CD1c-positive myeloid dendritic cell (primary cell): ENCODE data around the gene KCNB1.
"Not testable (repeated sequence)": the region's sequence is repeated elsewhere in the genome, so short reads cannot be mapped to it uniquely, and the experiment has no call there.

Experiments used
- DNase-seq: peaks from one replicate; pipeline ENCODE4 v3.0.0-alpha.2; 2016; ENCODE audit errors: extremely low spot score

KCNB1 gene

GRCh38 chr20:49319208-49319809 is 163.2 kb downstream of the KCNB1 start:
- DNase-seq, result no peak

GRCh38 chr20:49318430-49319207 is 163.8 kb downstream of the KCNB1 start:
- no peak for DNase-seq

DNA sequence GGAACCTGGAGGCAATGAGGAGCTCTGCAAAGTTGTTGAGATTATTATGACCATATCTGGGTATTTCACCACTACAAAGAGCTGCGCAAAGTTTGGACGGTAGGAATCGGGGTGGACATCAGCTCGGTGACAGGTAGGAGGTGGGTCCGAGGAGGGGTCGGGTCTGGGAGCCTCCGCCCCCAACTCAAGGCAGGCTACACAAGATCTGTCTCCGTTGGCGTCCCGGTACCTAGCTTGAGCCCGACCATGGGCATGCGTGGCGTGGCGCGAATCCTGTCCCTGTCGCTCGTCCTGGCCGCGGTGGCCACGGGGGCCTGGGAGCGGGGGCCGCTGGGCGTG is 164.4 kb downstream of the KCNB1 start:
- DNase-seq, result no peak

- no peak for DNase-seq
Measured at GRCh38 chr20:49316704-49317103, 165.8 kb downstream of the KCNB1 start.

- no peak for DNase-seq
Measured at GRCh38 chr20:49315580-49315979, 166.9 kb downstream of the KCNB1 start.

DNA sequence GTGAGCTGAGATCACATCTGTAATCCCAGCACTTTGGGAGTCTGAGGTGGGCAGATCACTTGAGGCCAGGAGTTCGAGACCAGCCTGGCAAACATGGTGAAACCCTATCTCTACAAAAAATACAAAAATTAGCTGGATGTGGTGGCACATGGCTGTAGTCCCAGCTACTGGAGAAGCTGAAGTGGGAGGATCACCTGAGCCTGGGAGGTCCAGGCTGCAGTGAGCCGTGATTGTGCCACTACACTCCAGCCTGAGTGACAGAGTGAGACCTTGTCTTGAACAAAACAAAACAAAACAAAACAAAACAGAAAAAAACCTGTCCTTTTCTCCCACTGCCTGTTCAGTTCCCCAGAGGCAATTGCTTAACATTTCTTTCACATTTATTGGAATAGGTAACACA is 168.4 kb downstream of the KCNB1 start:
- not testable (repeated sequence) for DNase-seq
